HepG2 (cell line): ENCODE data around the gene TMEM79. TPM values are rescaled to one million over a fixed set of nuclear protein-coding genes. Genes with fewer than 3 reads are reported as not detected.

Experiments used
- ARID2 ChIP-seq: sonication (generic); formaldehyde crosslinking; IDR thresholded peaks from 2 replicates; pipeline ENCODE4 v1.8.1; 2022; ENCODE audit warnings: mild to moderate bottlenecking, missing genetic modification reagents, borderline replicate concordance
- ATRX ChIP-seq: sonication (generic); formaldehyde crosslinking; IDR thresholded peaks from 2 replicates; pipeline ENCODE4 v1.4.0; 2020; ENCODE audit warnings: missing genetic modification reagents, borderline replicate concordance
- CCAR2 ChIP-seq: fragments of 200-400 bp; formaldehyde crosslinking; optimal IDR thresholded peaks from 2 replicates; pipeline ENCODE3; 2018; ENCODE audit warnings: low read depth, mild to moderate bottlenecking, low read length, moderate library complexity
- CENPBD1 ChIP-seq: sonication (generic); formaldehyde crosslinking; IDR thresholded peaks from 2 replicates; pipeline ENCODE4 v1.8.0; 2022; ENCODE audit warnings: missing genetic modification reagents, low read depth, mild to moderate bottlenecking, borderline replicate concordance
- CREB1 ChIP-seq, 2 experiments: fragments of 450-650 bp in 1 of 2; IDR thresholded peaks; 2 replicates each; pipeline ENCODE4 v1.6.1; 2016 to 2017; ENCODE audit warnings: control low read depth in 1 of 2, mild to moderate bottlenecking in 1 of 2, missing compliant biosample characterization in 1 of 2, missing genetic modification characterization in 1 of 2
- ESRRA ChIP-seq: sonication (generic); formaldehyde crosslinking; IDR thresholded peaks from 2 replicates; pipeline ENCODE4 v1.5.1; 2020; ENCODE audit warnings: mild to moderate bottlenecking, low read depth, missing genetic modification reagents
- FOXA3 ChIP-seq: IDR thresholded peaks from 2 replicates; pipeline ENCODE4 v1.6.1; 2016; ENCODE audit warnings: missing genetic modification reagents, missing compliant biosample characterization
- GLMP ChIP-seq: sonication (generic); formaldehyde crosslinking; IDR thresholded peaks from 2 replicates; pipeline ENCODE4 v1.9.0; 2021; ENCODE audit warnings: missing genetic modification reagents, mild to moderate bottlenecking, borderline replicate concordance
- HMG20A ChIP-seq: IDR thresholded peaks from 2 replicates; pipeline ENCODE4 v1.6.1; 2016; ENCODE audit warnings: borderline replicate concordance
- HMG20B ChIP-seq: conservative IDR thresholded peaks from 2 replicates; pipeline ENCODE4 v1.6.1; 2016; ENCODE audit warnings: missing genetic modification reagents, missing compliant biosample characterization
- HNF4G ChIP-seq, 2 experiments: sonication (generic) in 1 of 2; formaldehyde crosslinking in 1 of 2; IDR thresholded peaks; 2 replicates each; pipeline versions ENCODE4 v1.4.0 to v1.6.1; 2011 to 2020; ENCODE audit warnings: borderline replicate concordance in 2 of 2, low read depth in 2 of 2, mild to moderate bottlenecking in 2 of 2, low read length in 1 of 2, missing genetic modification reagents in 1 of 2, moderate library complexity in 1 of 2
- NR0B2 ChIP-seq: sonication (generic); formaldehyde crosslinking; IDR thresholded peaks from 2 replicates; pipeline ENCODE4 v1.4.0; 2020; ENCODE audit warnings: mild to moderate bottlenecking, missing genetic modification reagents
- NR2C2 ChIP-seq: sonication (generic); formaldehyde crosslinking; IDR thresholded peaks from 2 replicates; pipeline ENCODE4 v1.4.0; 2020; ENCODE audit warnings: missing genetic modification reagents, mild to moderate bottlenecking, moderate library complexity, borderline replicate concordance
- PITX1 ChIP-seq: sonication (generic); formaldehyde crosslinking; IDR thresholded peaks from 2 replicates; pipeline ENCODE4 v1.5.1; 2020; ENCODE audit warnings: mild to moderate bottlenecking, missing genetic modification reagents
- POLR2A ChIP-seq, 2 experiments: IDR thresholded peaks; 2 replicates each; pipeline ENCODE4 v1.6.1; 2011; ENCODE audit warnings: low read depth in 2 of 2, low read length in 2 of 2, mild to moderate bottlenecking in 1 of 2, moderate library complexity in 1 of 2; ENCODE audit not compliant: insufficient read depth in 1 of 2
- POLR2AphosphoS2 ChIP-seq: IDR thresholded peaks from 2 replicates; pipeline ENCODE4 v1.6.1; 2011; ENCODE audit warnings: low read depth, low read length, improper control_type of control experiment
- STAT5B ChIP-seq: sonication (generic); formaldehyde crosslinking; IDR thresholded peaks from 2 replicates; pipeline ENCODE4 v1.4.0; 2020; ENCODE audit warnings: missing genetic modification reagents
- U2AF2 ChIP-seq: fragments of 200-400 bp; formaldehyde crosslinking; IDR thresholded peaks from 2 replicates; pipeline ENCODE4 v1.6.1; 2017; ENCODE audit warnings: low read depth, mild to moderate bottlenecking, low read length
- YEATS2 ChIP-seq: sonication (generic); formaldehyde crosslinking; IDR thresholded peaks from 2 replicates; pipeline ENCODE4 v1.4.0; 2020; ENCODE audit warnings: missing genetic modification reagents, borderline replicate concordance
- ZBTB20 ChIP-seq: sonication (generic); formaldehyde crosslinking; IDR thresholded peaks from 2 replicates; pipeline ENCODE4 v1.8.1; 2023; ENCODE audit warnings: missing genetic modification reagents, low read depth, mild to moderate bottlenecking, borderline replicate concordance
- ZNF274 ChIP-seq: sonication (generic); formaldehyde crosslinking; IDR thresholded peaks from 2 replicates; pipeline ENCODE4 v1.5.1; 2020; ENCODE audit warnings: mild to moderate bottlenecking, missing genetic modification reagents
- ZNF382 ChIP-seq: sonication (generic); formaldehyde crosslinking; IDR thresholded peaks from 2 replicates; pipeline ENCODE4 v1.5.0; 2020; ENCODE audit warnings: missing genetic modification reagents, mild to moderate bottlenecking, borderline replicate concordance
- ZNF589 ChIP-seq: sonication (generic); formaldehyde crosslinking; conservative IDR thresholded peaks from 2 replicates; pipeline ENCODE4 v1.8.0; 2022; ENCODE audit warnings: mild to moderate bottlenecking, moderate library complexity, missing genetic modification reagents
- ZNF777 ChIP-seq: sonication (generic); formaldehyde crosslinking; IDR thresholded peaks from 2 replicates; pipeline ENCODE4 v1.4.0; 2020; ENCODE audit warnings: missing genetic modification reagents
- ZNF790 ChIP-seq: sonication (generic); formaldehyde crosslinking; IDR thresholded peaks from 2 replicates; pipeline ENCODE4 v1.8.0; 2022; ENCODE audit warnings: missing genetic modification reagents, mild to moderate bottlenecking, borderline replicate concordance
- ZZZ3 ChIP-seq: sonication (generic); formaldehyde crosslinking; IDR thresholded peaks from 2 replicates; pipeline ENCODE4 v1.4.0; 2020; ENCODE audit warnings: missing genetic modification reagents, mild to moderate bottlenecking, borderline replicate concordance
- polyA plus RNA-seq, 8 experiments: library from polyadenylated mRNA; depleted of rRNA in 3 of 8; stranded (reverse) in 7 of 8; unstranded in 1 of 8; fragments of >200 nt; fragmentation: Illumina TruSeq in 4 of 8; extraction: Trizol in 4 of 8; gene quantifications; 2 replicates each; pipeline versions ENCODE4 v1.2.1 to v1.2.3, GENCODE V29; 2011 to 2016; ENCODE audit warnings: low read depth in 4 of 8, missing spikeins in 1 of 8, mixed read lengths in 1 of 8; ENCODE audit not compliant: insufficient read depth in 1 of 8
- total RNA-seq, 5 experiments: library from RNA; depleted of rRNA; stranded (reverse); fragments of >200 nt; fragmentation: Illumina TruSeq; extraction: Trizol; gene quantifications; 2 replicates each; pipeline ENCODE4 v1.2.3, GENCODE V29; 2016; ENCODE audit warnings: low read depth in 1 of 5

Gene TMEM79
- total and polyA plus RNA-seq, 2 of the 13 experiments (the other 11 are each of a cell fraction or from before 2014, with no cell fraction given) = 1.2 to 1.9 TPM

GRCh38 chr1:156282479-156283222 lies 1.5 kb upstream of the TMEM79 start, which contains the start of gene SMG5 (continued):
- no peak for TF ChIP-seq GLMP (CRISPR knock-in tag)
- peak; percentile 76; the same call in 1 of the 2 replicates for TF ChIP-seq ZZZ3 (CRISPR knock-in tag)
- no peak for TF ChIP-seq STAT5B (CRISPR knock-in tag)
- no peak for TF ChIP-seq U2AF2
- TF ChIP-seq NR2C2 (CRISPR knock-in tag) = peak; percentile 84
- no peak for TF ChIP-seq NR0B2 (CRISPR knock-in tag)
- peak; percentile 77 for TF ChIP-seq CCAR2
- TF ChIP-seq HMG20A (CRISPR knock-in tag) = no peak
- peak; percentile 59; the same call in 1 of the 2 replicates for TF ChIP-seq HMG20B (CRISPR knock-in tag)
- TF ChIP-seq CENPBD1 (CRISPR knock-in tag) = no peak
- TF ChIP-seq ATRX (CRISPR knock-in tag) = no peak
- no peak; the same call in 1 of the 2 replicates for TF ChIP-seq POLR2AphosphoS2
- peak; percentile 86; the same call in 1 of the 2 replicates for TF ChIP-seq ZBTB20
- TF ChIP-seq CREB1 (IDR thresholded peaks at IDR 0.05) = peak; percentile 53; the same call in 1 of the 2 replicates
- peak; percentile 88 for TF ChIP-seq CREB1 (CRISPR knock-in tag; IDR thresholded peaks at IDR 0.05)
- no peak; the same call in 1 of the 2 replicates for TF ChIP-seq ZNF589 (CRISPR knock-in tag)
- TF ChIP-seq HNF4G (IDR thresholded peaks at IDR 0.05; ENCODE audit: borderline replicate concordance, low read depth, low read length) = 0 out of 2 replicates have a peak, but pooled peaks have one; percentile 22
- 0 out of 2 replicates have a peak, but pooled peaks have one; percentile 37 for TF ChIP-seq HNF4G (CRISPR knock-in tag; IDR thresholded peaks at IDR 0.05; ENCODE audit: borderline replicate concordance, low read depth)
- TF ChIP-seq ZNF790 (CRISPR knock-in tag) = 0 out of 2 replicates have a peak, but pooled peaks have one; percentile 68
- TF ChIP-seq ZNF777 = peak; percentile 31; the same call in 1 of the 2 replicates
- TF ChIP-seq YEATS2 = peak; percentile 99
- TF ChIP-seq POLR2A (IDR thresholded peaks at IDR 0.05; ENCODE audit: insufficient read depth in 1 of 2, low read depth in 2 of 2, low read length in 2 of 2) = peak; percentile 90 to 91
- peak; percentile 80 for TF ChIP-seq FOXA3 (CRISPR knock-in tag)
- peak; percentile 29; the same call in 1 of the 2 replicates for TF ChIP-seq ESRRA (CRISPR knock-in tag)
- TF ChIP-seq PITX1 = peak; percentile 88
- no peak for TF ChIP-seq ARID2 (CRISPR knock-in tag)
- no peak for TF ChIP-seq ZNF382
- peak; percentile 86 for TF ChIP-seq ZNF274 (CRISPR knock-in tag)
